ENCODE measurements around the gene IFIT5. TPM values are rescaled to one million over a fixed set of nuclear protein-coding genes. Genes with fewer than 3 reads are reported as not detected.

Gene IFIT5
- total RNA-seq, 1 donor from 2014 or later = 24.4 TPM

DNA sequence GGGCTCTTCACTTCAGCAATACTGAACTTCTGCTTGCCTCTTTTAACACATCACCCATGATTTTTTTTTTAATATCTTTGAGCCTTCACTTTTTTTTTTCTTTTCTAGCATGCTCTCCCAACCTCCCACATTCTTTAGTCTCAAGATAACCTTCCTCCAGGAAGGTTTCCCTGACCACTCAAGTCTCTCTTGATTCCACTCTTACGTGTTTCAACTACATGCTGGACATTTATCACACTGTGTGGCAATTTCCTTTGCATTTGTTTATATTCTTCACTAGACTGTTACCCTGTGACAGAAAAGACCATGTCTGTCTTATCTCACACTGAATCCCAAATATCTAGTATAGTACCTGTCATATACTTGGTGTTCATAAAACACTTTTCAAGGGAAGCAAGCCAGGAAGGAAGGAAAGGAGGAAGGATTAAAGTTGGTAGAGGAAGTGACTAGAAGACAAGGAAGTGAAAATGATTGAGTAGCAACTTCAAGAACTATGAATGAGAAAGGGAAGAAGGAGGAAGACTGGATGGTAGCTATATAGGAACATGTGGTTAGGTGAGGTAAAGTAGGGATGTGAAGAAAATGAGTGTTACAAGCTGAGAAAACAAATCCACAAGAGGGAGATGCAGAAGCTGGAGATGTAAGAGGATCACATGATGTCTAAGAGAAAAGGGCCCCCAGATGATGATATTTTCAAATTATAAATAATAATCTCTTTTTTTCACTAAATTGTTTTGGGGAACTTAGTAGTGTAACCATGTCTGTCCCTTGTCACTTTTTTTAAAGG lies 40.4 kb downstream of the IFIT5 start:
- Histone ChIP-seq H3K4me3 (no peak overlapping the region), H3K27me3 (no peaks in the 10 kb centered on the region), H3K36me3 (no peaks in the 10 kb centered on the region), H3K27ac (peak overlapping the region; percentile 14), H3K4me1 (peaks cover 23% of the 10 kb centered on the region), H3K9me3 (no peaks in the 10 kb centered on the region)
- intact Hi-C loops (cut with DNase I) = no loop called here
- no peak for DNase-seq
- ATAC-seq = peak; percentile 74
- TF ChIP-seq, protein P1, sequence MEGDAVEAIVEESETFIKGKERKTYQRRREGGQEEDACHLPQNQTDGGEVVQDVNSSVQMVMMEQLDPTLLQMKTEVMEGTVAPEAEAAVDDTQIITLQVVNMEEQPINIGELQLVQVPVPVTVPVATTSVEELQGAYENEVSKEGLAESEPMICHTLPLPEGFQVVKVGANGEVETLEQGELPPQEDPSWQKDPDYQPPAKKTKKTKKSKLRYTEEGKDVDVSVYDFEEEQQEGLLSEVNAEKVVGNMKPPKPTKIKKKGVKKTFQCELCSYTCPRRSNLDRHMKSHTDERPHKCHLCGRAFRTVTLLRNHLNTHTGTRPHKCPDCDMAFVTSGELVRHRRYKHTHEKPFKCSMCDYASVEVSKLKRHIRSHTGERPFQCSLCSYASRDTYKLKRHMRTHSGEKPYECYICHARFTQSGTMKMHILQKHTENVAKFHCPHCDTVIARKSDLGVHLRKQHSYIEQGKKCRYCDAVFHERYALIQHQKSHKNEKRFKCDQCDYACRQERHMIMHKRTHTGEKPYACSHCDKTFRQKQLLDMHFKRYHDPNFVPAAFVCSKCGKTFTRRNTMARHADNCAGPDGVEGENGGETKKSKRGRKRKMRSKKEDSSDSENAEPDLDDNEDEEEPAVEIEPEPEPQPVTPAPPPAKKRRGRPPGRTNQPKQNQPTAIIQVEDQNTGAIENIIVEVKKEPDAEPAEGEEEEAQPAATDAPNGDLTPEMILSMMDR (IDR thresholded peaks at IDR 0.05) = no peak

DNA sequence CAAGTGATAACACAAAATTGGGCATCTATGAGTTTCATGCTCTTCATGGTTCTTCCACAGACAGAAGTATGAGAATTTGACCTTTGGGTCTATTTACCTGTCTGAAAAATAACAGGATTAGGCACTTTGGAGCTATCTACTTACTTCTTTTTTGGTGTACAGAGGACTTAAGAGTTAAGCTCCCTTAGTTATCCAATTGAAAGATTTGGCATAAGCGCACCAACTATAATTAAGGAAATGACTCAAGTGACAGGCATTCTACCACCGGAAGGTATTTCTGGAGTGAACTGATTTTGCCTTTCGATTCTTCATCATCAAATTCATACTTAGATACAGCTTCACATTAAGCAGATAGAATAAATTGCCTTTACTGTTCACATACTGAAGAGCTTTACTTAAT lies 43.9 kb downstream of the IFIT5 start:
- intact Hi-C loops (cut with DNase I) = no loop called here
- Histone ChIP-seq H3K4me3 (no peak overlapping the region), H3K27ac (no peak overlapping the region)

DNA sequence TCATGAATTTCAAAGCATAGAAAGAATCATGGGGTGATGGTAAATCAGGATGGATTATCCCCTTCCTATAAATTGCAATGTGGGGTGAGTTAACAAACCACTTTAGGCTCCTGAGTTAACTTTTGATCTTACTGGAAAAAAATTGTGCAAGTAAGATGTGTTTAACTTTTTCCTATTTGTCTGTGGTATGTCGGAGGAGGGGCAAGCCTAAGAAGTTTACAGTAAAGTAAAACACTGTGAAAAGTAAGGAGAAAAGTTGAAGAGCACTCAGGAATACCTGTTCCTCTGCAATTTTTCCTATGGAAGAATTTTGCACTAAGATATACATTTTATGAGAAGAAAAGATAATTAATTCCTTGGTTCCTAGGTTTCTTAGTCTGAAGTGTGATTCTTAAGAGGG lies 44.4 kb downstream of the IFIT5 start:
- ATAC-seq (no peak), DNase-seq (no peak)
- TF ChIP-seq, protein P1 (IDR thresholded peaks at IDR 0.05) = no peak

More for the DNA sequence above, 43.9 kb downstream of the IFIT5 start:
- H3K36me3 ChIP-seq = no peaks in the 10 kb centered on the region
- TF ChIP-seq, protein P1 (IDR thresholded peaks at IDR 0.05) = no peak
- no peaks in the 10 kb centered on the region for H3K27me3 ChIP-seq
- no peaks in the 10 kb centered on the region for H3K9me3 ChIP-seq
- ATAC-seq (peak; percentile 29), DNase-seq (no peak)
- H3K4me1 ChIP-seq = peaks cover 23% of the 10 kb centered on the region

DNA sequence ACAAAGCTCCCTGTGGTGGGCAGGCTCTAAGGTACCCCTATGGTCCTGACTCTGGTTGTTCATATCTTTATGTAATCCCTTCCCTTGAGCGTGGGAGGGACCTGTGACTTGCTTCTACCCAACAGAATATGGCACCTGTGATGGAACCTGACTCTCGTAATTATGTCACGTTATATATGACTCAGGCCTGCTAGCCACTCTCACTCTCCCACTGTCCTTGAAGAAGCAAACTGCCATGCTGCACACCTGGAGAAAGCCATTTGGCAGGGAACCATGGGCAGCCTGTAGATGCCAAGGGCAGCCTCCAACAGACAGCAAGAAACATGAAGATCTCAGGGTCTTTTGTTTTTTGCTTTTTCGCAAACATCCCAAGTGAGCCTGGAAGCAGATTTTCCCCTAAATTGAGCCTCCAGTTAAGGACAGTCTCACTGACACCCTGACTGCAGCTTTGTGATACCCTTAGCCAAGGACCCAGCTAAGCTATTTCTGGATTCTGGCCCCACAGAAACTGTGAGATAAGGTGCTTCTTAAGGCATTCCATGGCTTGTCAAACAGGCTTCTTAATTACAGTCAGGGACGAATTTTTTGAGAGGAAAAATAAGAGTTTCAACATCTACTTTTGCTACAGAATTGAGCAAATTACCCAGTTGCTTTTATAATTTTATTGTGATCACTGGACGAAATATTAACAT lies 49.6 kb downstream of the IFIT5 start:
- H3K36me3 ChIP-seq = no peaks in the 10 kb centered on the region
- no peaks in the 10 kb centered on the region for H3K27me3 ChIP-seq
- H3K4me3 ChIP-seq = no peak overlapping the region
- no peaks in the 10 kb centered on the region for H3K9me3 ChIP-seq
- H3K4me1 ChIP-seq = peaks cover 3% of the 10 kb centered on the region
- intact Hi-C loops (cut with DNase I) = no loop called here
- ATAC-seq (no peak), DNase-seq (no peak)
- TF ChIP-seq, protein P1 (IDR thresholded peaks at IDR 0.05) = no peak
- H3K27ac ChIP-seq = no peak overlapping the region

More for the DNA sequence above, 44.4 kb downstream of the IFIT5 start:
- Histone ChIP-seq H3K27ac (peak overlapping the region; percentile 3), H3K27me3 (no peaks in the 10 kb centered on the region), H3K4me3 (no peak overlapping the region), H3K4me1 (peaks cover 23% of the 10 kb centered on the region), H3K36me3 (no peaks in the 10 kb centered on the region), H3K9me3 (no peaks in the 10 kb centered on the region)
- intact Hi-C loops (cut with DNase I) = no loop called here

DNA sequence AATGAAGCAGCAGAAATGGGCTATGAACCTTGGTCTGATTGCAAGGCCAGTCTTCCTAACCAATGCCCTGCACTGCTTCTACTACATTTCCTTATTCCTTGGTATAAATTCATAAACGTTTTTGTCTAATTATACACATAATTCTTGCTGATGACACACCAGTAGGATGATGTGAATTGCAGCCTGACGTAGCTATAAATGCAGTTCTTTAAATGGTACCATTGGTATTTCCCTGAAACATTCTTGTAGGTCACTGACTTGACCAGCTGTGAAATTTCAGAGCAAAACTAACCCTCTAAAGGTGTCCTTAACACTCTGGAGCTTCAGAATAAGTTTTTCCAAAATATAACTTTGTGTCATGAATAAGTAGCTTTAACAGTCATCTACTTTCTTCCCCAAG lies 50.8 kb downstream of the IFIT5 start:
- Histone ChIP-seq H3K9me3 (no peaks in the 10 kb centered on the region), H3K27ac (no peak overlapping the region), H3K27me3 (no peaks in the 10 kb centered on the region), H3K4me3 (no peak overlapping the region), H3K36me3 (no peaks in the 10 kb centered on the region), H3K4me1 (peaks cover 3% of the 10 kb centered on the region)
- intact Hi-C loops (cut with DNase I) = no loop called here
- ATAC-seq (no peak), DNase-seq (no peak)
- TF ChIP-seq, protein P1 (IDR thresholded peaks at IDR 0.05) = no peak

Measured in upper lobe of right lung (tissue), 1 donor.